SK-N-SH (cell line): ENCODE measurements around the gene ELOVL6. TPM values are rescaled to one million over a fixed set of nuclear protein-coding genes. Genes with fewer than 3 reads are reported as not detected.
A peak's percentile ranks its signal among the peaks of the same experiment; 100 is the strongest.

Experiments
- CTCF ChIA-PET: fragments of 300-600, 350-600 bp; formaldehyde crosslinking; extraction: SDS; loops from one replicate; lab custom pipeline; 2021; lab: Yijun Ruan, JAX
- POLR2A ChIA-PET: fragments of 350-600 bp; sonication (Branson Sonifier 250); formaldehyde crosslinking; extraction: SDS; loops from one replicate; lab custom pipeline; 2020; ENCODE audit warnings: antibody characterized with exemption, inconsistent platforms; lab: Yijun Ruan, JAX
- DNase-seq: peaks from one replicate; pipeline ENCODE4 v3.0.0; 2012
- H2AFZ ChIP-seq: fragments of 200-600 bp; sonication (generic); 2 replicates; pipeline ENCODE4 v1.8.1; 2016; ENCODE audit warnings: antibody characterized with exemption, mild to moderate bottlenecking, low read depth
- H3F3A ChIP-seq: fragments of 200-600 bp; sonication (generic); replicated peaks from 2 replicates; pipeline ENCODE3; 2016; ENCODE audit warnings: antibody characterized with exemption, mild to moderate bottlenecking; ENCODE audit not compliant: insufficient read depth
- H3K27ac ChIP-seq, 2 experiments: fragments of 200-500 bp in 1 of 2; fragments of 200-600 bp in 1 of 2; sonication (Bioruptor generic) in 1 of 2; sonication (generic), shearing (Covaris generic) in 1 of 2; 2 replicates each; pipeline versions ENCODE4 v1.5.1 to v1.6.1; 2014 to 2016; ENCODE audit warnings: low read depth in 2 of 2, inconsistent platforms in 1 of 2, low read length in 1 of 2, mild to moderate bottlenecking in 1 of 2, mixed read lengths in 1 of 2
- H3K27me3 ChIP-seq: fragments of 200-600 bp; sonication (generic), shearing (Covaris generic); 2 replicates; pipeline ENCODE4 v1.6.1; 2016; ENCODE audit warnings: mixed run types; ENCODE audit not compliant: insufficient read depth
- H3K36me3 ChIP-seq, 2 experiments: fragments of 200-500 bp in 1 of 2; fragments of 200-600 bp in 1 of 2; sonication (Bioruptor generic) in 1 of 2; sonication (generic) in 1 of 2; replicated peaks in 1 of 2; 2 replicates each; pipeline versions ENCODE3 to v1.5.1; 2014 to 2016; ENCODE audit warnings: low read length in 1 of 2, mild to moderate bottlenecking in 1 of 2; ENCODE audit not compliant: insufficient read depth in 2 of 2, control insufficient read depth in 1 of 2
- H3K4me1 ChIP-seq, 2 experiments: fragments of 200-500 bp in 1 of 2; fragments of 200-600 bp in 1 of 2; sonication (Bioruptor generic) in 1 of 2; sonication (generic), shearing (Covaris generic) in 1 of 2; 2 replicates each; pipeline versions ENCODE4 v1.5.1 to v1.6.1; 2014 to 2016; ENCODE audit warnings: low read depth in 1 of 2, low read length in 1 of 2, mixed run types in 1 of 2; ENCODE audit not compliant: insufficient read depth in 2 of 2, control insufficient read depth in 1 of 2
- H3K4me2 ChIP-seq: fragments of 200-600 bp; sonication (generic), shearing (Covaris generic); 2 replicates; pipeline ENCODE4 v1.6.1; 2017; ENCODE audit warnings: mixed run types
- H3K4me3 ChIP-seq, 2 experiments: fragments of 200-500 bp in 1 of 2; fragments of 200-600 bp in 1 of 2; sonication (Bioruptor generic) in 1 of 2; sonication (generic), shearing (Covaris generic) in 1 of 2; 2 replicates each; pipeline versions ENCODE4 v1.5.1 to v1.8.1; 2014 to 2016; ENCODE audit warnings: low read depth in 2 of 2, inconsistent platforms in 1 of 2, low read length in 1 of 2, mild to moderate bottlenecking in 1 of 2, mixed read lengths in 1 of 2, moderate library complexity in 1 of 2
- H3K79me2 ChIP-seq: fragments of 200-600 bp; sonication (generic); 2 replicates; pipeline ENCODE4 v1.8.1; 2017; ENCODE audit warnings: mild to moderate bottlenecking; ENCODE audit not compliant: insufficient read depth
- H3K9ac ChIP-seq: fragments of 200-600 bp; sonication (generic); 2 replicates; pipeline ENCODE4 v1.6.1; 2017; ENCODE audit warnings: mixed run types
- H3K9me2 ChIP-seq: fragments of 200-600 bp; sonication (generic); 2 replicates; pipeline ENCODE4 v1.6.1; 2017; ENCODE audit warnings: mixed run types
- H3K9me3 ChIP-seq: fragments of 200-600 bp; sonication (generic); 2 replicates; pipeline ENCODE4 v1.6.1; 2017; ENCODE audit warnings: mixed run types, mild to moderate bottlenecking, moderate library complexity
- H4K20me1 ChIP-seq: fragments of 200-600 bp; sonication (generic); 2 replicates; pipeline ENCODE4 v1.6.1; 2017; ENCODE audit warnings: mild to moderate bottlenecking, mixed run types; ENCODE audit not compliant: insufficient read depth
- CTCF ChIP-seq: fragments of 200-600 bp; sonication (generic); IDR thresholded peaks from 2 replicates; pipeline ENCODE4 v1.6.1; 2017; ENCODE audit warnings: antibody characterized with exemption, mild to moderate bottlenecking, moderate library complexity
- ELF1 ChIP-seq: IDR thresholded peaks from 2 replicates; pipeline ENCODE4 v1.4.0; 2012
- EP300 ChIP-seq, 2 experiments: IDR thresholded peaks; 2 replicates each; pipeline versions ENCODE4 v1.4.0 to v1.6.1; 2012; ENCODE audit warnings: borderline replicate concordance in 1 of 2, low read depth in 1 of 2, low read length in 1 of 2
- EZH2phosphoT487 ChIP-seq: fragments of 200-600 bp; sonication (generic); IDR thresholded peaks from 2 replicates; pipeline ENCODE4 v1.6.1; 2017; ENCODE audit warnings: low read depth, mixed run types, mild to moderate bottlenecking, antibody characterized with exemption, moderate library complexity, borderline replicate concordance
- FOSL2 ChIP-seq: IDR thresholded peaks from 2 replicates; pipeline ENCODE4 v1.4.0; 2012; ENCODE audit warnings: low read depth, mild to moderate bottlenecking, moderate library complexity, borderline replicate concordance
- GABPA ChIP-seq: IDR thresholded peaks from 2 replicates; pipeline ENCODE4 v1.4.0; 2012; ENCODE audit warnings: low read depth, mild to moderate bottlenecking
- GATA2 ChIP-seq: sonication (generic); formaldehyde crosslinking; IDR thresholded peaks from 2 replicates; pipeline ENCODE4 v1.5.0; 2020; ENCODE audit warnings: mild to moderate bottlenecking, missing genetic modification reagents
- MAX ChIP-seq: IDR thresholded peaks from 2 replicates; pipeline ENCODE4 v1.4.0; 2012; ENCODE audit warnings: low read depth
- MEF2A ChIP-seq: IDR thresholded peaks from 2 replicates; pipeline ENCODE4 v1.4.0; 2012; ENCODE audit warnings: low read depth, borderline replicate concordance
- MXI1 ChIP-seq: IDR thresholded peaks from 2 replicates; pipeline ENCODE4 v1.6.1; 2012; ENCODE audit warnings: mild to moderate bottlenecking, low read depth, low read length, improper control_type of control experiment
- NRF1 ChIP-seq: IDR thresholded peaks from 2 replicates; pipeline ENCODE4 v1.6.1; 2012; ENCODE audit warnings: low read depth, mild to moderate bottlenecking, low read length
- RAD21 ChIP-seq: IDR thresholded peaks from 2 replicates; pipeline ENCODE4 v1.6.1; 2012; ENCODE audit warnings: mild to moderate bottlenecking, low read length
- REST ChIP-seq: IDR thresholded peaks from 2 replicates; pipeline ENCODE4 v1.6.1; 2012; ENCODE audit warnings: mild to moderate bottlenecking, low read depth, low read length, moderate library complexity
- SIN3A ChIP-seq: IDR thresholded peaks from 2 replicates; pipeline ENCODE4 v1.6.1; 2012; ENCODE audit warnings: low read depth, mild to moderate bottlenecking, low read length, moderate library complexity, borderline replicate concordance
- SMC3 ChIP-seq: IDR thresholded peaks from 2 replicates; pipeline ENCODE4 v1.6.1; 2012; ENCODE audit warnings: low read depth, low read length, improper control_type of control experiment
- TCF12 ChIP-seq: IDR thresholded peaks from 2 replicates; pipeline ENCODE4 v1.4.0; 2012
- TEAD4 ChIP-seq: IDR thresholded peaks from 2 replicates; pipeline ENCODE4 v1.4.0; 2012; ENCODE audit warnings: mild to moderate bottlenecking, borderline replicate concordance; ENCODE audit not compliant: insufficient read depth
- USF1 ChIP-seq: IDR thresholded peaks from 2 replicates; pipeline ENCODE4 v1.4.0; 2012; ENCODE audit warnings: low read depth, borderline replicate concordance
- YY1 ChIP-seq: IDR thresholded peaks from 2 replicates; pipeline ENCODE4 v1.4.0; 2012; ENCODE audit warnings: low read depth, mild to moderate bottlenecking
- ZBTB33 ChIP-seq: IDR thresholded peaks from 2 replicates; pipeline ENCODE4 v1.4.0; 2012; ENCODE audit warnings: low read depth, borderline replicate concordance
- WGBS: methylation state at CpG from one replicate; pipeline ENCODE4 v1.1.6; 2017; ENCODE audit warnings: low lambda C conversion rate; 5-methylcytosine and 5-hydroxymethylcytosine counted together
- polyA plus RNA-seq, 3 experiments: library from polyadenylated mRNA; depleted of rRNA; stranded (reverse); fragments of >200 nt; gene quantifications; 2 replicates each; pipeline ENCODE4 v1.2.3, GENCODE V29; 2012

ELOVL6 gene
- polyA plus RNA-seq, 1 of the 3 experiments (the other 2 are of a cell fraction), result 9.0 TPM

- 5% methylated on average over 6 of the region's 58 CpGs for WGBS
- CTCF ChIA-PET, result interaction anchor here (1.0 to 1.5 kb wide), 7 partner anchors 32 to 318 kb away, joined by 3 to 8 read pairs (median 4); no protein-coding TSS in a partner anchor
- peaks cover 17% of the 10 kb centered on the region for H3K79me2 ChIP-seq
Observed at GRCh38 chr4:110196206-110196870, 2.1 kb downstream of the ELOVL6 start.

More at GRCh38 chr4:110196206-110196870, 2.1 kb downstream of the ELOVL6 start:
- H4K20me1 ChIP-seq, result no peaks in the 10 kb centered on the region
- peak overlapping the region; percentile 80 to 84 for H3K4me3 ChIP-seq
- POLR2A ChIA-PET, result interaction anchor here (0.8 kb wide), 1 partner anchor 31 kb away, joined by 3 read pairs; no protein-coding TSS in a partner anchor
- peak overlapping the region; percentile 90 for H2AFZ ChIP-seq
- peaks cover 0 to 4% of the 10 kb centered on the region in 2 experiments for H3K36me3 ChIP-seq
- TF ChIP-seq TCF12 (no peak), NRF1 (no peak), TEAD4 (no peak), GATA2 (CRISPR knock-in tag) (no peak), SMC3 (no peak), GABPA (peak; percentile 33), CTCF (no peak), FOSL2 (no peak), EP300 (IDR thresholded peaks at IDR 0.05; ENCODE audit: borderline replicate concordance in 1 of 2, low read depth in 1 of 2, low read length in 1 of 2) (no peak), MEF2A (no peak), YY1 (no peak), ZBTB33 (no peak), MAX (0 out of 2 replicates have a peak, but pooled peaks have one; percentile 38), USF1 (no peak), MXI1 (peak; percentile 68), SIN3A (peak; percentile 18; the same call in 1 of the 2 replicates), EZH2phosphoT487 (no peak), REST (no peak), RAD21 (no peak), ELF1 (peak; percentile 47; the same call in 1 of the 2 replicates)
- TF ChIP-seq, all 33 proteins: peak for 5
- no peaks in the 10 kb centered on the region for H3K27me3 ChIP-seq
- peaks cover 9% of the 10 kb centered on the region for H3F3A ChIP-seq
- H3K4me2 ChIP-seq, result peak overlapping the region; percentile 89
- DNase-seq, result peak; percentile 79
- no peaks in the 10 kb centered on the region for H3K9me2 ChIP-seq
- peaks cover 13 to 20% of the 10 kb centered on the region in 2 experiments; a peak in 3 of 4 replicates for H3K4me1 ChIP-seq
- H3K27ac ChIP-seq, result peak overlapping the region; percentile 60 to 97
- H3K9me3 ChIP-seq, result no peaks in the 10 kb centered on the region
- H3K9ac ChIP-seq, result peak overlapping the region; percentile 69
